Femur (tissue), 1 donor: ENCODE results near the gene PSMA6.
"Not testable (repeated sequence)": the region's sequence is repeated elsewhere in the genome, so short reads cannot be mapped to it uniquely, and the experiment has no call there.

ENCODE experiments used
- DNase-seq: peaks from one replicate; pipeline ENCODE4 v3.0.0-alpha.2; 2017

The PSMA6 gene

DNA sequence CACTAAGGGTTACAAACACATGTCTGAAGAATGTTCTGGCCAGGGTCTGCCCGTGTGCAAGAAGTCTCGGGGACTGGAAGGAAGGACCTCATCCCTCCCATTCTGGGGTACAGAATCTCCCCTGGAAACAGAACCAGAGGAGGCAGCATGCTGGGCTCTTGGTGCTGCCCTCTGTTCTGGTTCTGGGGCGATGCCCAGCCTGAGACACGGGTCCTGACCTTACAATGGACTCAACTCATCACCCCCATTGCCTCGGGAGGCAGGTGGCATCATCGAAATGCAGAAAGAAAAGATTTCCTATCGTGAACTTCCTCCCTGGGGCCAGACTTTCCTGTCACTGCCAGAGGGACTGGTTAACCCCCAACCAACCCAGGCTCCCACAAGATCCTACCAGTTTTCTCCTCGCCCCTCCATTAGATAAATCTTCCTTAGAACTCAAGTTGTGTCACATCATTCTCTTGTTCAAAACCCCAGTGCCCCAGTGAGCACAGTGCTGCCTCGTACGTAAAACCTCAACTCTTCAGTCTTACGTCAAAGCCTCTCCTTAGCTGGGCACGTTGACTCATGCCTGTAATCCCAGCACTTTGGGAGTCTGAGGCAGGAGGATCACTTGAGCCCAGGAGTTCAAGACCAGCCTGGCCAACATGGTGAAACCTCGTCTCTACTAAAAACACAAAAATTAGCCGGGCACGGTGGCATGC is 52.1 kb downstream of the PSMA6 start:
- DNase-seq = no peak

DNA sequence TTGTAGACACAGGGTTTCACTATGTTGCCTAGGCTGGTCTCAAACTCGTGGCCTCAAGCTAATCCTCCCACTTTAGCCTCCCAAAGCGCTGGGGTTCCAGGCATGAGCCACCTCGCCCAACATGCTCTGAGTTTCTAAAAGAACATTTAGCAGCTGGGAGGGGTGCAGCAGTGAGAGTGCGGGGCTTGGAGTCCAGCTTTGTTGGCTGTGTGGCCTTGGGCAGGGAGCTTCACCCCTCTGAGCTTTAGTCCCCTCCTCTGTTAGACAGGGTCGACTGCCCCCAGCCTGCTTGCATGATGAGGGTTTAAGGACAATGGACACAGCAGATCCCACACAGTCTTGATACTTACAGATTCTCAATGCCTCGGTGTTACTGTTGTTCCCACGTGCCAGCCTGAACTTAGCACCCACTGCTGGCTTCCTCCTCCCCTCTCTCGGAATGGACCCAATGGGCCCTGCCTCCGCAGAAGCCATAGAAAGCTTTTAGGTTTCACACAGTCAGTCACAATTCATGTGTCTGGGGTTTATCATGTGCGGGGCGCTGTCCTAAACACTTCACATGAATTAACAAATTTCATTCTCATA is 54.6 kb downstream of the PSMA6 start:
- DNase-seq = no peak

DNA sequence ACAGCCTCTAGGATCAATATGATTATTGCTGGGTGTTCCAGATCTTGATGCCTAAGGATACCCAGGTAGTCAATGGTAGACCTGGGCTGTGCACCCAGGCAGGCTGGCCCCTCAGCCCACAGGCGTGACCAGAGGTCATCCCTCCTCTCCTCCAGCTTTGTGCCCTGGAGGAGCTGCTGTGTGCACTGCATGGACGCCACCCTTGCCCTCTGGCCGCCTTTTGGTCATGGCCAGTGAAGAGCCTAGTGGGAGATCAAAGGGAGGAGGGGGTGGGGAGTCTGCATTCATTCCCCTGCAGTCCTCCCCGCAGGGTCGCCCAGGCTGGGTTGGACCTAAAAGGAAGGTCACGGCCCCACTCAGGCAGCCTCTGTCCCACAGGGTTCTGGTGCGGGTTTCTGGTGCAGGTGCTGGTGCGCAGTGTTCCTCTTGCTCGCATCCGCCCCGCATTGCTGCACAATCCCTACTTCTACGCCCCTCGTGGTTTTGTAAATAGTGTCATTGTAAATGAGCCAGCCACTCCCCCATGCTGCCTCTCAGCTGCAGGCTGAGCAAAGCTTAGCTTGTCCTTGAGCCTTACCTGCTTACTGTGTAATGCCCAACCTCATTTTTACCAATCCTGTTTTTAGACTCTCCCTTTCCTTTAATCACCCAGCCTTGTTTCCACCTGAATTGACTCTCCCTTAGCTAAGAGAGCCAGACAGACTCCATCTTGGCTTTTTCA is 55.3 kb downstream of the PSMA6 start:
- DNase-seq = no peak

- not testable (repeated sequence) for DNase-seq
Measured at GRCh38 chr14:35348044-35348380, 55.8 kb downstream of the PSMA6 start.

DNA sequence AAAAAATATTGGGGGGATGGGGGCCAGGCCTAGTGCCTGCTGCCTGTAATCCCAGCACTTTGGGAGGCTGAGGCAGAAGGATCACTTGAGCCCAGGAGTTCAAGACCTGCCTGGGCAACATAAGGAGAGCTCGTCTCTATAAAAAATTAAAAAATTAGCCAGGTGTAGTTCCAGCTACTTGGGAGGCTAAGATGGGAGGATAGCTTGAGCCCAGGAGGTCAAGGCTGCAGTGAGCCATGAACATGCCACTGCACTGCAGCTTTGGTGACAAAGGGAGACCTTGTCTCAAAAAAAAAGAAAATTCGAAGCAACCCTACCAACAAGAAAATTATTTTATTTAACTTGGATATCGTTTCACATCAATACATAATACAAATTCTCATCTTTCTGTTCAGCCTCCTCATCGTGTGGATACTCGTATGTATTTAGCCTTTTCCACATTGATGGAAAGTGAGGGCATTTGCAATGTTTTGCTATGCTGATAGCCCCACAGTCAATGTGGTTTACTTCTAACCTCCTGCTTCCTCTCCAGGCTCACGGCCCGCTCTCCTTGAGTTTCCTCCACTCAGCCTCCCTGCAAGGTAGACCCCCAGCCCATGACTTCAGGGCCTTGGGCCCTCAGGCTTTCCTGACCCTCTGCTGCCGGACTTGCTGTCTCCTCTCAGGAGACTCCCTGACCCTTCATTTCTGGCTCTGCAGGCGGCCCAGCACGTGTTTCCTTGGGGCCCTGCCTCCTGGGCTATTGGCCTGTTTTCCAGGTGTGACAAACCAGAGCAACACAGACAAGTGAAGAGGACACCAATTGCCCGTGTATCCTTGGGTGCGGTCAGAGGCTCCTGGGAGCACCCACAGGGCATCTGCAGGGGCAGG is 57.5 kb downstream of the PSMA6 start:
- DNase-seq = no peak

- no peak for DNase-seq
Measured at GRCh38 chr14:35351497-35351896, 59.3 kb downstream of the PSMA6 start.

DNA sequence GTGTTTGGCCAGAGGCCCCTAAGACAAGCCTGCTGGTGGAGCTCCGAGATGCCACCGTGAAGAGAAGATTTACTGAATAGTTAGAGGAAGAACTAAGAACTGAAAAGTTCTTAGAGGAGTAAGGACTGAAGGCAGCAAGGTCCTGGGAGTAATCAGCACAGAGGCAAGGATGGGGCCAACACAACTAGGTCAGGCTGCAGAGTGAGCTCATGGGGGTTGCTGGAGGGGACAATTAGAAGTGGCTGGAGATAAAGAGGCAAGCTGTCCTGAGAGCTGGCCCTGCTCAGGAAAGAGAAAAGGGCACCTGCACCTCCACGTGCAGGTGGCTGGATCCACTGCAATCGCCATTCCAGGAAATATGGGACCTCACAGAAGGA is 59.7 kb downstream of the PSMA6 start:
- no peak for DNase-seq

GRCh38 chr14:35352274-35353233 is 60.4 kb downstream of the PSMA6 start:
- no peak for DNase-seq

- DNase-seq = no peak
Measured at GRCh38 chr14:35353409-35354172, 61.4 kb downstream of the PSMA6 start.

- not testable (repeated sequence) for DNase-seq
Measured at GRCh38 chr14:35355235-35355634, 63.1 kb downstream of the PSMA6 start.

DNA sequence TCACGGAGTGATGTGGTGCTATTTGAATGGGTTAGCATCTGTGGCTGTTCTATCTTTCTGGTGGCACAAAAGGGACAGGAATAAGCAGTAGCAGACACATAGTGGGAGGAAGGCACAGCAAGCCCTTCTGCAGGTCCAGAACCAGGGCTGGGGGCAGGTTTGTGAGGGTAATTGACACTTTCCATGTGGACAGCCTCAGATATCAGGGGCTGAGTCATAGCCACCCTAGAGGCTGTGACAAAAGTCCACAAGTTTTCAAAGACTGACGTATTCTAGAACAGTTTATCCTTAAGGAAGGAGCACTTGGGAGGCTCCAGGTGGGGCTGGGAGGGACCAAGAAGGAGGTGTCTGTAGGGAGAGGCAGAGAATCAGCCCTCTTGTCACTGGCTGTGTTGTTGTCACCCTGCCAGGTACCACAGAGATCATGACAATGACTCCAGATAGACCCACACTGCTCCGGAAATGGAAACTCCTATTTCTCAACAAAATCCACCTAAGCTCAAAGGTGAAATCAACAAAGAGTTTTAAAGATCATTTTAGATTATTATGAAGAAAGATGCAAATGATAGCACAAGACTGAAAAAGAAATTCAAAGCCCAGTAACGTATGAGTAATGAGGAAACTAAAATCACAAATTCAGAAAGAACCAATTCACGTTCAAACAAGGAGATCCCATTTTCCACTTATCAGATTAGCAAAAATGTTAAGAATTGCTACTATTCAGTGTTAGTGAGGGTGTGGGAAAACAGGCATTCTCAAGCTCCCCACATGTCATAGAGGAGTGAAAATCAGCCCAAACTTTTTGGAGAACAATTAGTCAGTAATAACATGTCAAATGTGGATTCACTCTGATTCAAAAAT is 64.0 kb downstream of the PSMA6 start:
- DNase-seq = no peak

DNA sequence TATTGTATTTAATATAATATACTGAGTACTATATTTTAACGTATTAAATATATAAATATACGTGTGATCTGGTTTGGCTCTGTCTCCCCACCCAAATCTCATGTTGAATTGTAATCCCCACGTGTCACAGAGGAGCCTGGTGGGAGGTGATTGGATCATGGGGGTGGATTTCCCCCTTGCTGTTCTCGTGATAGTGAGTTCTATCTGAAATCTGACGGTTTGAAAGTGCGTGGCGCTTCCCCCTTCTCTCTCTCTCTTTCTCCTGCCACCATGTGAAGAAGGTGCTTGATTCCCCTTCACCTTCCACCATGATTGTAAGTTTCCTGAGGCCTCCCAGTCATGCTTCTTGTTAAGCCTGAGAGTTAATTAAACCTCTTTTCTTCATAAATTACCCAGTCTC is 67.5 kb downstream of the PSMA6 start:
- DNase-seq = not testable (repeated sequence)

DNA sequence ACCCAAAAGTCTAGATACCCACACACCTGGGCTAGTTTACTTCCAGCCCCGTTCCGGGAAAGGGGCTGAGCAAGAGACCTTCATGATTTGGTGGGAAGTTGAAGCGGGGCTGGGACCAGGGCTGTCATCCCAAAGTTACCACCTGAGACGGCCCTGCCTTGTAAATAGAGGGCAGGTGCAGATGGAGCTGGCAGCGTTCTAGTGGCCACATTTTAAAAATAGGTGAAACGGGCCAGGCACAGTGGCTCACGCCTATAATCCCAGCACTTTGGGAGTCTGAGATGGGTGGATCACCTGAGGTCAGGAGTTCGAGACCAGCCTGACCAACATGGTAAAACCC is 68.9 kb downstream of the PSMA6 start:
- no peak for DNase-seq

GRCh38 chr14:35362450-35362849 is 70.3 kb downstream of the PSMA6 start:
- no peak for DNase-seq

DNA sequence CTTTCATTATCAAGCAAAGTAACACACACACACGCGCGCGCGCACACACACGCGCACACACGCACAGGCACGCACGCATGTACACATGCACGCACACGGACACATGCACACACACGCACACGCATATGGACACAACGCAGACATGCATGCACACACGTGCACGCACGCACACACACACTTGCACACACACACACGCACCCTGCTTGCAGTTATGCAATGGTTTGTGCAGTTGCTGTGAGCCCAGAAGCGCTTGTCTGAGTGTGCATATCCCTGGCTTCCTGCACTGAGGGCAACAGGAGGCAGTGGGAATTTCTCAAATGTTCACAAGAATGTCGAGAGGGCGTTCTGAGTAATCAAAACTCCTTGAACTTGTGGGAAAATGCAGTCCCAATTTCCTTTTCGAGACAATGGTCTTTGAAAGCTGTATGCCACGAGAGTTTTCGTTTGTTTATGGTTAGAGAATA is 70.8 kb downstream of the PSMA6 start:
- DNase-seq = no peak

- no peak for DNase-seq
Measured at GRCh38 chr14:35365130-35366055, 73.2 kb downstream of the PSMA6 start.

- DNase-seq = no peak
Measured at GRCh38 chr14:35366056-35366451, 73.9 kb downstream of the PSMA6 start.

DNA sequence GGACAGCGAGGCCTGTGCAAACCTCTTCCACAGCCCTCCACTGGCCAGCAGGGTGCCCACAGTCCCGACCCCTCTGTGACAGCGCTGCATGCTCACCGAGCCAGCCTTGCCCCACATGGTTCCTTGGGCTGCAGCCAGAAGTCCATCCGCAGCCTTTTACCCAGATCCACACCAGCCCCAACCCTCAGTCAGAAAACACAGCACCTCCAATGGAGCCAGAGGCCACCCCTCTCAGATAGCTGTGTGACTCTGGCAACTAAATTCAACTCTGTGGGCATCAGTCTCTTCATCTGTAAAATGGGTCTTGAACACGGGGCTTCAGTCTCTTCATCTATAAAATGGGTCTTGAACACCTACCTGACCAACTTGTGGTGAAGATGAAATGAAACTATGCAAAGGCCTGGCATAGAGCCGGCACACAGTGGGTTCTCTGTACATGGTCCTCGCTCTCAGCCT is 74.4 kb downstream of the PSMA6 start:
- DNase-seq = no peak

DNA sequence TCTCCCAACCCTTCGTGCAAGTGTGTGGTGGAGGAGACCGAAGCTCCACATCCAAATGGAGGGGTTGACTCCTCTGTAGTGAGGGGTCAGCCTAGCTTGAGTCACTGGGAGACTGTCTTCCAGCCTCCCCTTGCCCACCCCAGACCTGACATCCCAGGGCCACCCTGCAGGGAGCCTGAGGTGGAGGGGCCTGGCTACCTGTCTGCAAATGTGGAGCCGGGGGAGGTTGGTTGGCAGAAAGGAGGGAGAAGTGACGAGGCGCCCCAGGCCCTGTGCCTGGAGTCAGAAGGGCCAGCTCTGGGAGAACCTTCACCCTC is 74.8 kb downstream of the PSMA6 start:
- DNase-seq = no peak
